ENCODE results near the gene USP21. TPM values are rescaled to one million over a fixed set of nuclear protein-coding genes. Genes with fewer than 3 reads are reported as not detected.

Gene USP21
- polyA plus RNA-seq, 1 donor from 2014 or later = 20.2 TPM

GRCh38 chr1:161215076-161215475 lies 55.8 kb downstream of the USP21 start, which contains the start of gene FCER1G:
Gene FCER1G, plus strand, starts transcription at chr1:161215295. Its CDS starts 27 bp downstream, at chr1:161215322.
- H3K4me2 ChIP-seq (ENCODE audit: low read length) = no peak within 1 kb of the TSS
- H4K20me1 ChIP-seq (ENCODE audit: insufficient read depth) = no peaks in the 10 kb centered on the region
- H3K79me2 ChIP-seq (replicated peaks; ENCODE audit: insufficient read depth, low read length) = no peaks in the 10 kb centered on the region
- H3K36me3 ChIP-seq (ENCODE audit: insufficient read depth, low read length) = peaks cover 9% of the 10 kb centered on the region
- no peak within 1 kb of the TSS for H3K27ac ChIP-seq (ENCODE audit: low read length)
- H3K4me3 ChIP-seq (ENCODE audit: low read length) = no peak within 1 kb of the TSS
- H3F3A ChIP-seq (ENCODE audit: insufficient read depth, low read length, poor library complexity, severe bottlenecking) = no peaks in the 10 kb centered on the region
- H3K9me3 ChIP-seq (ENCODE audit: low read length) = no peaks in the 10 kb centered on the region
- H3K9ac ChIP-seq (ENCODE audit: low read length) = no peak within 1 kb of the TSS
- no peak within 1 kb of the TSS for H2AFZ ChIP-seq (ENCODE audit: low read depth, low read length)
- TF ChIP-seq RAD21 (conservative IDR thresholded peaks at IDR 0.05) = no peak
- TF ChIP-seq MXI1 (conservative IDR thresholded peaks at IDR 0.05; ENCODE audit: poor library complexity, severe bottlenecking) = no peak
- no peak for TF ChIP-seq POLR2AphosphoS5 (IDR thresholded peaks at IDR 0.05)
- TF ChIP-seq SMC3 (conservative IDR thresholded peaks at IDR 0.05; ENCODE audit: poor library complexity) = no peak
- TF ChIP-seq EZH2 (IDR thresholded peaks at IDR 0.05; ENCODE audit: borderline replicate concordance, insufficient read depth, low read length, poor library complexity, severe bottlenecking) = no peak
- TF ChIP-seq CTCF (IDR thresholded peaks at IDR 0.05; ENCODE audit: poor library complexity, severe bottlenecking) = no peak
- no peak for TF ChIP-seq TAF1 (IDR thresholded peaks at IDR 0.05; ENCODE audit: low read depth)
- TF ChIP-seq REST (IDR thresholded peaks at IDR 0.05; ENCODE audit: borderline replicate concordance) = no peak
- no peak for TF ChIP-seq EP300 (conservative IDR thresholded peaks at IDR 0.05; ENCODE audit: poor library complexity, severe bottlenecking)
- no peaks in the 10 kb centered on the region for H3K27me3 ChIP-seq (ENCODE audit: insufficient read depth, low read depth, low read length)
- H3K9me2 ChIP-seq (ENCODE audit: insufficient read depth, low read length) = no peaks in the 10 kb centered on the region

Small RNA genes lying within 50 kb of the gene (small RNA-seq; reads per million reads assigned to genes)
- gene RF01225 = 0 reads per million in 3 experiments

Other genes starting within 250 kb of the USP21 start
- gene ITLN2, start 204.7 kb upstream of the USP21 start, polyA plus RNA-seq = not detected in 2 replicates
- 4.3 and 7.3 TPM in 2 replicates for gene F11R, start 138.3 kb upstream of the USP21 start, polyA plus RNA-seq
- gene TSTD1, start 120.5 kb upstream of the USP21 start, polyA plus RNA-seq = 59.6 and 63.5 TPM in 2 replicates
- 366 and 457 TPM in 2 replicates for gene USF1, start 113.5 kb upstream of the USP21 start, polyA plus RNA-seq
- gene ARHGAP30, start 89.6 kb upstream of the USP21 start, polyA plus RNA-seq = not detected in 2 replicates
- not detected in 2 replicates for gene NECTIN4, start 69.9 kb upstream of the USP21 start, polyA plus RNA-seq
- 78.1 and 106 TPM in 2 replicates for gene KLHDC9, start 61.1 kb upstream of the USP21 start, polyA plus RNA-seq
- gene PFDN2, start 41.5 kb upstream of the USP21 start, polyA plus RNA-seq = 161 and 193 TPM in 2 replicates
- 66.1 and 83.5 TPM in 2 replicates for gene NIT1, start 41.4 kb upstream of the USP21 start, polyA plus RNA-seq
- gene DEDD, start 26.8 kb upstream of the USP21 start, polyA plus RNA-seq = 29.6 and 42.6 TPM in 2 replicates
- gene UFC1, start 5.5 kb upstream of the USP21 start, polyA plus RNA-seq = 87.4 and 104 TPM in 2 replicates
- gene PPOX, start 6.9 kb downstream of the USP21 start, polyA plus RNA-seq = 93.9 and 107 TPM in 2 replicates
- 39.8 and 43.7 TPM in 2 replicates for gene B4GALT3, start 18.0 kb downstream of the USP21 start, polyA plus RNA-seq
- 0.04 TPM in 1 of 2 replicates, not detected in the other for gene ADAMTS4, start 39.6 kb downstream of the USP21 start, polyA plus RNA-seq
- gene NDUFS2, start 42.9 kb downstream of the USP21 start, polyA plus RNA-seq = 166 and 197 TPM in 2 replicates
- gene FCER1G, start 55.8 kb downstream of the USP21 start, polyA plus RNA-seq = 3.5 TPM in 1 of 2 replicates, not detected in the other
- gene APOA2, start 64.1 kb downstream of the USP21 start, polyA plus RNA-seq = not detected in 2 replicates
- gene TOMM40L, start 66.6 kb downstream of the USP21 start, polyA plus RNA-seq = 32.5 and 40.1 TPM in 2 replicates
- gene NR1I3, start 78.7 kb downstream of the USP21 start, polyA plus RNA-seq = not detected in 2 replicates
- gene PCP4L1, start 99.2 kb downstream of the USP21 start, polyA plus RNA-seq = 51.2 and 62.5 TPM in 2 replicates
- gene MPZ, start 150.5 kb downstream of the USP21 start, polyA plus RNA-seq = 0.92 TPM in 1 of 2 replicates, not detected in the other
- 24.2 and 41.6 TPM in 2 replicates for gene SDHC, start 154.9 kb downstream of the USP21 start, polyA plus RNA-seq
- gene CFAP126, start 208.4 kb downstream of the USP21 start, polyA plus RNA-seq = not detected in 2 replicates

Measured in neural cell (in vitro differentiated cells).